GM23248 (cell line): ENCODE data around the gene PGAP6. TPM values are rescaled to one million over a fixed set of nuclear protein-coding genes. Genes with fewer than 3 reads are reported as not detected.
"Not testable (repeated sequence)": the region's sequence is repeated elsewhere in the genome, so short reads cannot be mapped to it uniquely, and the experiment has no call there.

Experiments
- DNase-seq: peaks from one replicate; pipeline ENCODE4 v3.0.0-alpha.2; 2015
- H2AFZ ChIP-seq: fragments of 200-600 bp; sonication (generic); 2 replicates; pipeline ENCODE4 v1.6.1; 2016; ENCODE audit warnings: antibody characterized with exemption
- H3F3A ChIP-seq: fragments of 200-600 bp; sonication (generic); 2 replicates; pipeline ENCODE4 v1.6.1; 2016; ENCODE audit warnings: mild to moderate bottlenecking, antibody characterized with exemption, mixed run types; ENCODE audit not compliant: insufficient read depth
- H3K27ac ChIP-seq: fragments of 200-600 bp; sonication (generic); 2 replicates; pipeline ENCODE4 v1.5.1; 2016; ENCODE audit warnings: mild to moderate bottlenecking
- H3K27me3 ChIP-seq: fragments of 200-600 bp; sonication (generic); replicated peaks from 2 replicates; pipeline ENCODE4 v1.6.1; 2016; ENCODE audit warnings: mild to moderate bottlenecking; ENCODE audit not compliant: insufficient read depth
- H3K36me3 ChIP-seq: fragments of 200-600 bp; sonication (generic); 2 replicates; pipeline ENCODE4 v1.6.1; 2016; ENCODE audit warnings: low read depth, mild to moderate bottlenecking
- H3K4me1 ChIP-seq: fragments of 200-600 bp; sonication (generic); 2 replicates; pipeline ENCODE4 v1.6.1; 2016; ENCODE audit warnings: mild to moderate bottlenecking; ENCODE audit not compliant: insufficient read depth
- H3K4me2 ChIP-seq: fragments of 200-600 bp; sonication (generic); one replicate; pipeline ENCODE4 v1.6.1; 2016; ENCODE audit warnings: mild to moderate bottlenecking; ENCODE audit not compliant: unreplicated experiment
- H3K4me3 ChIP-seq: fragments of 200-600 bp; sonication (generic); 2 replicates; pipeline ENCODE4 v1.5.1; 2016; ENCODE audit warnings: mild to moderate bottlenecking
- H3K79me2 ChIP-seq: fragments of 200-600 bp; sonication (generic); 2 replicates; pipeline ENCODE4 v1.6.1; 2016; ENCODE audit warnings: mild to moderate bottlenecking; ENCODE audit not compliant: insufficient read depth
- H3K9ac ChIP-seq: fragments of 200-600 bp; sonication (generic); 2 replicates; pipeline ENCODE4 v1.6.1; 2016; ENCODE audit warnings: mild to moderate bottlenecking
- H3K9me2 ChIP-seq: fragments of 200-600 bp; sonication (generic); 2 replicates; pipeline ENCODE4 v1.6.1; 2016; ENCODE audit warnings: mixed run types, mild to moderate bottlenecking, moderate library complexity; ENCODE audit not compliant: insufficient read depth
- H3K9me3 ChIP-seq: fragments of 200-600 bp; sonication (generic); one replicate; pipeline ENCODE4 v1.6.1; 2017; ENCODE audit warnings: low read depth
- H4K20me1 ChIP-seq: fragments of 200-600 bp; sonication (generic); 2 replicates; pipeline ENCODE4 v1.6.0; 2016; ENCODE audit not compliant: insufficient read depth
- EZH2 ChIP-seq: fragments of 200-600 bp; sonication (generic); IDR thresholded peaks from 2 replicates; pipeline ENCODE4 v1.6.1; 2018; ENCODE audit warnings: antibody characterized with exemption, mild to moderate bottlenecking; ENCODE audit not compliant: insufficient read depth, poor library complexity, severe bottlenecking
- EZH2phosphoT487 ChIP-seq: fragments of 200-600 bp; sonication (generic); IDR thresholded peaks from 2 replicates; pipeline ENCODE4 v1.6.1; 2018; ENCODE audit warnings: antibody characterized with exemption, moderate library complexity, mild to moderate bottlenecking, low read depth; ENCODE audit not compliant: insufficient read depth
- WGBS, 2 experiments: methylation state at CpG; one replicate each; pipeline ENCODE4 v1.1.6; 2015 to 2017; ENCODE audit warnings: low lambda C conversion rate in 2 of 2, low coverage in 1 of 2; ENCODE audit errors: missing lambda C conversion rate in 2 of 2; 5-methylcytosine and 5-hydroxymethylcytosine counted together
- in situ Hi-C: fragments of 300-500 bp; cut with MboI; formaldehyde crosslinking; loops from 2 replicates; pipeline ENCODE4 v1.15.0; 2020
- polyA plus RNA-seq: library from polyadenylated mRNA; unstranded; fragments of >200 nt; fragmentation: Nextera tagmentation; extraction: Ambion mirVana; gene quantifications from 2 replicates; pipeline ENCODE4 v1.2.1, GENCODE V29; 2016
- total RNA-seq: library from RNA; depleted of rRNA; stranded (reverse); fragments of >200 nt; shearing (Covaris generic); gene quantifications from 2 replicates; pipeline ENCODE4 v1.2.3, GENCODE V29; 2014

Gene PGAP6
- total and polyA plus RNA-seq, 2 experiments from 2014 or later = 16.4 to 78.4 TPM

DNA sequence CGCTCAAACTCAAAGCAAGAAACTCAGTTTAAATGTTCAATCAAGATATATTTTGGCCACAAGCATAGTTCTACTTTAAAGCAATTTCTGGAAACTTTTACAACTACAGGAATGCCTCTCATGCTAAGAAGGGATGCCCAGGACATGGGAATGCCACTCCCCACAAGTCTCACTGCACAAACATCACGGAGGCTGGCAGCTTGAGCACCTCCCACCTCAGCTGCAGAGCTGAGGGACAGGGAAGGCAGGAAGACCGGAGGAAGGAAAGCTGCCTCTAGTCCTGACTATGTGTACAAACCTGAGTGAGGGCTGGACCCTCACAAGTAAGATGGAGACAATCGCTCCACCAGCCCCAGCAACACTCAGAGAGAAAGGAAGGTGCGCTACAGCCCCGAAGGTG lies 34.6 kb downstream of the PGAP6 start:
- DNase-seq = no peak
- peaks cover 2% of the 10 kb centered on the region; the same call in 1 of the 2 replicates for H4K20me1 ChIP-seq

GRCh38 chr16:346587-346986 lies 35.2 kb downstream of the PGAP6 start:
- TF ChIP-seq EZH2 (no peak), EZH2phosphoT487 (no peak)
- no peak overlapping the region for H3K27ac ChIP-seq
- 92 to 97% methylated on average over 15 of the region's 15 CpGs for WGBS, 2 experiments
- no peak for DNase-seq
- peaks cover 100% of the 10 kb centered on the region for H3K79me2 ChIP-seq
- H3K9me2 ChIP-seq = no peaks in the 10 kb centered on the region
- H3K36me3 ChIP-seq = no peaks in the 10 kb centered on the region; the same call in none of the 2 replicates
- H3K4me3 ChIP-seq = no peak overlapping the region
- no peak overlapping the region for H2AFZ ChIP-seq
- H3K9me3 ChIP-seq = no peaks in the 10 kb centered on the region
- no peaks in the 10 kb centered on the region for H3F3A ChIP-seq
- in situ Hi-C loops = no loop called here
- H3K9ac ChIP-seq = no peak overlapping the region
- peaks cover 2% of the 10 kb centered on the region; the same call in 1 of the 2 replicates for H4K20me1 ChIP-seq
- H3K4me1 ChIP-seq = peaks cover 8% of the 10 kb centered on the region
- no peak overlapping the region for H3K4me2 ChIP-seq
- no peaks in the 10 kb centered on the region for H3K27me3 ChIP-seq

More for the DNA sequence above, 34.6 kb downstream of the PGAP6 start:
- H3K4me1 ChIP-seq = peaks cover 8% of the 10 kb centered on the region
- 97 to 98% methylated on average over 6 of the region's 6 CpGs for WGBS, 2 experiments
- no peaks in the 10 kb centered on the region for H3K9me2 ChIP-seq
- in situ Hi-C loops = no loop called here
- H3K27ac ChIP-seq = no peak overlapping the region
- TF ChIP-seq EZH2phosphoT487 (no peak), EZH2 (no peak)
- no peak overlapping the region for H2AFZ ChIP-seq
- H3K27me3 ChIP-seq = no peaks in the 10 kb centered on the region
- H3K9ac ChIP-seq = no peak overlapping the region
- no peaks in the 10 kb centered on the region for H3F3A ChIP-seq
- no peaks in the 10 kb centered on the region for H3K9me3 ChIP-seq
- H3K36me3 ChIP-seq = no peaks in the 10 kb centered on the region; the same call in none of the 2 replicates
- no peak overlapping the region for H3K4me3 ChIP-seq
- peaks cover 96% of the 10 kb centered on the region for H3K79me2 ChIP-seq
- H3K4me2 ChIP-seq = no peak overlapping the region

- Histone ChIP-seq H3K79me2 (peaks cover 100% of the 10 kb centered on the region), H3K4me1 (0 out of 2 replicates have a peak, but pooled peaks cover 1% of the 10 kb centered on the region), H3K9me3 (no peaks in the 10 kb centered on the region), H3K9ac (no peak overlapping the region), H3F3A (no peaks in the 10 kb centered on the region), H3K27me3 (no peaks in the 10 kb centered on the region), H3K4me2 (no peak overlapping the region), H4K20me1 (peaks cover 2% of the 10 kb centered on the region; the same call in 1 of the 2 replicates), H2AFZ (no peak overlapping the region), H3K9me2 (no peaks in the 10 kb centered on the region), H3K27ac (no peak overlapping the region), H3K36me3 (no peaks in the 10 kb centered on the region; the same call in none of the 2 replicates), H3K4me3 (no peak overlapping the region)
- in situ Hi-C loops = no loop called here
- no peak for DNase-seq
- no peak for TF ChIP-seq EZH2phosphoT487
- no peak for TF ChIP-seq EZH2
- 93 to 94% methylated on average over 11 of the region's 11 CpGs for WGBS, 2 experiments
Measured at GRCh38 chr16:345772-346171, 36.0 kb downstream of the PGAP6 start.

GRCh38 chr16:342455-343213 lies 39.1 kb downstream of the PGAP6 start:
- H3K9me3 ChIP-seq = no peaks in the 10 kb centered on the region
- H3K9me2 ChIP-seq = no peaks in the 10 kb centered on the region
- H3K9ac ChIP-seq = no peak overlapping the region
- in situ Hi-C loops = no loop called here
- H3K79me2 ChIP-seq = peaks cover 100% of the 10 kb centered on the region
- no peak for DNase-seq
- H2AFZ ChIP-seq = no peak overlapping the region
- no peaks in the 10 kb centered on the region for H4K20me1 ChIP-seq
- TF ChIP-seq EZH2phosphoT487 (no peak), EZH2 (no peak)
- no peak overlapping the region for H3K4me2 ChIP-seq
- H3F3A ChIP-seq = no peaks in the 10 kb centered on the region
- H3K4me3 ChIP-seq = no peak overlapping the region
- H3K4me1 ChIP-seq = no peaks in the 10 kb centered on the region
- no peaks in the 10 kb centered on the region for H3K27me3 ChIP-seq
- no peaks in the 10 kb centered on the region; the same call in none of the 2 replicates for H3K36me3 ChIP-seq
- 92 to 98% methylated on average over 18 of the region's 18 CpGs for WGBS, 2 experiments
- H3K27ac ChIP-seq = no peak overlapping the region

DNA sequence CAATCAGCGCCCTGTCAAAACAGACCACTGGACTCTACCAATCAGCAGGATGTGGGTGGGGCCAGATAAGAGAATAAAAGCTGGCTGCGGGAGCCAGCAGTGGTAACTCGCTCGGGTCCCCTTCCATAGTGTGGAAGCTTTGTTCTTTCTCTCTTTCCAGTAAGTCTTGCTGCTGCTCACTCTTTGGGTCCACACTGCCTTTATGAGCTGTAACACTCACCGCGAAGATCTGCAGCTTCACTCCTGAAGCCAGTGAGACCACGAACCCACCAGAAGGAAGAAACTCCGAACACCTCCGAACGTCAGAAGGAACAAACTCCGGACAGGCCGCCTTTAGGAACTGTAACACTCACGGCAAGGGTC lies 39.8 kb downstream of the PGAP6 start:
- 95 to 98% methylated on average over 9 to 13 of the region's 13 CpGs for WGBS, 2 experiments
- H3K36me3 ChIP-seq, H4K20me1 ChIP-seq, H2AFZ ChIP-seq, H3F3A ChIP-seq, H3K9ac ChIP-seq, H3K4me2 ChIP-seq, in situ Hi-C loops, H3K27ac ChIP-seq, H3K9me2 ChIP-seq, DNase-seq, H3K27me3 ChIP-seq, H3K4me3 ChIP-seq, H3K9me3 ChIP-seq, H3K4me1 ChIP-seq: not testable (repeated sequence)
- H3K79me2 ChIP-seq = peaks cover 100% of the 10 kb centered on the region

DNA sequence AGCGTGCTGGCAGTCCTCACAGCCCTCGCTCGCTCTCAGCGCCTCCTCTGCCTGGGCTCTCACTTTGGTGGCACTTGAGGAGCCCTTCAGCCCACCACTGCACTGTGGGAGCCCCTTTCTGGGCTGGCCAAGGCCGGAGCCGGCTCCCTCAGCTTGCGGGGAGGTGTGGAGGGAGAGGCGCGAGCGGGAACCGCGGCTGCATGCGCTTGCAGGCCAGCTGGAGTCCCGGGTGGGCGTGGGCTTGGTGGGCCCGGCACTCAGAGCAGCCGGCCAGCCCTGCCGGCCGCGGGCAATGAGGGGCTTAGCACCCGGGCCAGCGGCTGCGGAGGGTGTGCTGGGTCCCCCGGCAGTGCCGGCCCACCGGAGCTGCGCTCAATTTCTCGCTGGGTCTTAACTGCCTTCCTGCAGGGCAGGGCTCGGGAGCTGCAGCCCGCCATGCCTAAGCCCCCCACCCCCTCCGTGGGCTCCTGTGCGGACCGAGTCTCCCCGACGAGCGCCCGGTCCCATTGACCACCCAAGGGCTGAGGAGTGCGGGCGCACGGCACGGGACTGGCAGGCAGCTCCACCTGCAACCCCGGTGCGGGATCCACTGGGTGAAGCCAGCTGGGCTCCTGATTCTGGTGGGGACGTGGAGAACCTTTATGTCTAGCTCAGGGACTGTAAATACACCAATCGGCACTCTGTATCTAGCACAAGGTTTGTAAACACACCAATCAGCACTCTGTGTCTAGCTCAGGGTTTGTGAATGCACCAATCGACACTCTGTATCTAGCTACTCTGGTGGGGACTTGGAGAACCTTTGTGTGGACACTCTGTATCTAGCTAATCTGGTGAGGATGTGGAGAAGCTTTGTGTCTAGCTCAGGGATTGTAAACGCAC lies 40.4 kb downstream of the PGAP6 start:
- H3K9me3 ChIP-seq, H3K4me3 ChIP-seq, H3K9ac ChIP-seq, H3K9me2 ChIP-seq, H3K4me2 ChIP-seq, H3K4me1 ChIP-seq, H4K20me1 ChIP-seq, H2AFZ ChIP-seq, H3K36me3 ChIP-seq, H3K27ac ChIP-seq, H3F3A ChIP-seq, H3K27me3 ChIP-seq, in situ Hi-C loops, DNase-seq: not testable (repeated sequence)
- H3K79me2 ChIP-seq = peaks cover 100% of the 10 kb centered on the region
- WGBS, 2 experiments = 96 to 97% methylated on average over 35 to 47 of the region's 47 CpGs
